Astrocyte (in vitro differentiated cells and primary cell): ENCODE measurements around the gene C10orf120. TPM values are rescaled to one million over a fixed set of nuclear protein-coding genes. Genes with fewer than 3 reads are reported as not detected.

Experiments
- DNase-seq: peaks from one replicate; pipeline ENCODE4 v3.0.0-alpha.2; 2010; ENCODE audit warnings: low read depth
- FAIRE-seq: peaks from 2 replicates; lab custom pipeline; 2011; peaks lifted over from hg19 to GRCh38; lab: Jason Lieb, UNC
- H2AFZ ChIP-seq: 2 replicates; pipeline ENCODE4 v1.6.0; 2012; ENCODE audit warnings: low read depth, low read length, inconsistent platforms
- H3K27ac ChIP-seq: 2 replicates; pipeline ENCODE4 v1.5.1; 2011; ENCODE audit warnings: low read depth, low read length, inconsistent platforms
- H3K27me3 ChIP-seq: 2 replicates; pipeline ENCODE4 v1.6.0; 2011; ENCODE audit warnings: low read length, inconsistent platforms; ENCODE audit not compliant: insufficient read depth
- H3K36me3 ChIP-seq: 2 replicates; pipeline ENCODE4 v1.5.1; 2011; ENCODE audit warnings: low read length, inconsistent platforms; ENCODE audit not compliant: insufficient read depth
- H3K4me1 ChIP-seq: 2 replicates; pipeline ENCODE4 v1.5.1; 2011; ENCODE audit warnings: low read length, inconsistent platforms; ENCODE audit not compliant: insufficient read depth
- H3K4me2 ChIP-seq: 2 replicates; pipeline ENCODE4 v1.6.0; 2012; ENCODE audit warnings: low read length, inconsistent platforms
- H3K4me3 ChIP-seq: 2 replicates; pipeline ENCODE4 v1.5.1; 2011; ENCODE audit warnings: low read depth, mild to moderate bottlenecking, low read length, inconsistent platforms; ENCODE audit not compliant: insufficient read depth
- H3K79me2 ChIP-seq: 2 replicates; pipeline ENCODE4 v1.6.0; 2012; ENCODE audit warnings: mild to moderate bottlenecking, low read length, inconsistent platforms; ENCODE audit not compliant: insufficient read depth
- H3K9ac ChIP-seq: 2 replicates; pipeline ENCODE4 v1.6.0; 2012; ENCODE audit warnings: mild to moderate bottlenecking, low read length, inconsistent platforms
- H3K9me3 ChIP-seq: 2 replicates; pipeline ENCODE4 v1.5.1; 2012; ENCODE audit warnings: low read depth, mild to moderate bottlenecking, low read length, inconsistent platforms; ENCODE audit not compliant: insufficient read depth
- H4K20me1 ChIP-seq: 2 replicates; pipeline ENCODE4 v1.6.0; 2012; ENCODE audit warnings: low read length, inconsistent platforms; ENCODE audit not compliant: insufficient read depth
- H3K27ac Mint-ChIP-seq: one replicate; pipeline ENCODE4 v1.8.0; 2021; ENCODE audit warnings: mild to moderate bottlenecking, mixed read lengths; ENCODE audit not compliant: unreplicated experiment
- H3K27me3 Mint-ChIP-seq: one replicate; pipeline ENCODE4 v1.8.0; 2021; ENCODE audit warnings: low read depth, mixed read lengths; ENCODE audit not compliant: unreplicated experiment
- H3K36me3 Mint-ChIP-seq: one replicate; pipeline ENCODE4 v1.8.0; 2021; ENCODE audit warnings: low read depth, mixed read lengths; ENCODE audit not compliant: unreplicated experiment
- H3K4me1 Mint-ChIP-seq: one replicate; pipeline ENCODE4 v1.8.0; 2021; ENCODE audit warnings: low read depth, mixed read lengths; ENCODE audit not compliant: unreplicated experiment
- H3K4me3 Mint-ChIP-seq: one replicate; pipeline ENCODE4 v1.8.0; 2021; ENCODE audit warnings: mild to moderate bottlenecking, moderate library complexity, mixed read lengths; ENCODE audit not compliant: unreplicated experiment
- H3K9me3 Mint-ChIP-seq: one replicate; pipeline ENCODE4 v1.8.0; 2021; ENCODE audit warnings: mild to moderate bottlenecking, mixed read lengths; ENCODE audit not compliant: unreplicated experiment
- CTCF ChIP-seq: IDR thresholded peaks from 2 replicates; pipeline ENCODE4 v1.5.1; 2011; ENCODE audit warnings: low read depth, mild to moderate bottlenecking, inconsistent platforms, low read length, moderate library complexity; ENCODE audit not compliant: insufficient read depth
- EZH2 ChIP-seq: IDR thresholded peaks from 2 replicates; pipeline ENCODE4 v1.6.1; 2012; ENCODE audit warnings: mild to moderate bottlenecking, low read length, inconsistent platforms; ENCODE audit not compliant: insufficient read depth
- total RNA-seq: library from RNA; stranded (reverse); gene quantifications from 2 replicates; pipeline ENCODE4 v1.2.1, GENCODE V29; 2021

The C10orf120 gene
- total RNA-seq, 1 donor from 2014 or later = not detected

GRCh38 chr10:122744257-122744656 lies 44.6 kb upstream of the C10orf120 start:
- Histone ChIP-seq H4K20me1 (no peaks in the 10 kb centered on the region), H2AFZ (no peak overlapping the region), H3K36me3 (no peaks in the 10 kb centered on the region), H3K9me3 (no peaks in the 10 kb centered on the region), H3K4me1 (no peaks in the 10 kb centered on the region), H3K9ac (no peak overlapping the region), H3K27me3 (no peaks in the 10 kb centered on the region), H3K4me3 (no peak overlapping the region), H3K4me2 (no peak overlapping the region), H3K27ac (no peak overlapping the region), H3K79me2 (no peaks in the 10 kb centered on the region)
- Mint-ChIP-seq H3K27ac (no peak overlapping the region), H3K9me3 (no peaks in the 10 kb centered on the region), H3K4me3 (no peak overlapping the region), H3K4me1 (no peaks in the 10 kb centered on the region), H3K36me3 (no peaks in the 10 kb centered on the region), H3K27me3 (peaks cover 8% of the 10 kb centered on the region)
- TF ChIP-seq CTCF (no peak), EZH2 (no peak)
- no peak for FAIRE-seq
- DNase-seq = no peak

- no peaks in the 10 kb centered on the region for H3K4me1 ChIP-seq
- no peak overlapping the region for H3K9ac ChIP-seq
- H3K4me2 ChIP-seq = no peak overlapping the region
- Mint-ChIP-seq H3K4me1 (no peaks in the 10 kb centered on the region), H3K9me3 (no peaks in the 10 kb centered on the region), H3K27ac (no peak overlapping the region), H3K36me3 (no peaks in the 10 kb centered on the region), H3K27me3 (peaks cover 8% of the 10 kb centered on the region), H3K4me3 (no peak overlapping the region)
- TF ChIP-seq CTCF (no peak), EZH2 (no peak)
- H3K9me3 ChIP-seq = no peaks in the 10 kb centered on the region
- H4K20me1 ChIP-seq = no peaks in the 10 kb centered on the region
- H3K4me3 ChIP-seq = no peak overlapping the region
- H3K36me3 ChIP-seq = no peaks in the 10 kb centered on the region
- H3K27me3 ChIP-seq = no peaks in the 10 kb centered on the region
- no peak overlapping the region for H2AFZ ChIP-seq
- H3K27ac ChIP-seq = no peak overlapping the region
- no peak for FAIRE-seq
- H3K79me2 ChIP-seq = no peaks in the 10 kb centered on the region
- DNase-seq = no peak
Measured at GRCh38 chr10:122740640-122741039, 41.0 kb upstream of the C10orf120 start.

GRCh38 chr10:122738031-122738430 lies 38.4 kb upstream of the C10orf120 start:
- Histone ChIP-seq H3K27ac (no peak overlapping the region), H3K4me1 (no peaks in the 10 kb centered on the region), H3K4me2 (no peak overlapping the region), H3K27me3 (no peaks in the 10 kb centered on the region), H4K20me1 (no peaks in the 10 kb centered on the region), H3K9ac (no peak overlapping the region), H2AFZ (no peak overlapping the region), H3K4me3 (no peak overlapping the region), H3K9me3 (no peaks in the 10 kb centered on the region), H3K79me2 (no peaks in the 10 kb centered on the region), H3K36me3 (no peaks in the 10 kb centered on the region)
- Mint-ChIP-seq H3K27ac (no peak overlapping the region), H3K36me3 (no peaks in the 10 kb centered on the region), H3K9me3 (no peaks in the 10 kb centered on the region), H3K4me1 (no peaks in the 10 kb centered on the region), H3K27me3 (no peaks in the 10 kb centered on the region), H3K4me3 (no peak overlapping the region)
- TF ChIP-seq EZH2 (no peak), CTCF (no peak)
- no peak for DNase-seq
- no peak for FAIRE-seq
